Breast epithelium (tissue), 3 donors: ENCODE data around the gene MGAT3.

Source experiments
- POLR2AphosphoS5 ChIP-seq, 3 donors: sonication (generic); formaldehyde crosslinking; IDR thresholded peaks; one replicate each; pipeline ENCODE4 v1.6.1; 2017; ENCODE audit warnings: antibody characterized with exemption in 3 of 3
- TF ChIP-seq, protein P1 (sequence below), 3 donors: fragments of 450-650 bp; IDR thresholded peaks; one replicate each; pipeline ENCODE4 v1.5.1; 2016 to 2017; ENCODE audit warnings: antibody characterized with exemption in 3 of 3, mild to moderate bottlenecking in 3 of 3, moderate library complexity in 3 of 3

DNA sequence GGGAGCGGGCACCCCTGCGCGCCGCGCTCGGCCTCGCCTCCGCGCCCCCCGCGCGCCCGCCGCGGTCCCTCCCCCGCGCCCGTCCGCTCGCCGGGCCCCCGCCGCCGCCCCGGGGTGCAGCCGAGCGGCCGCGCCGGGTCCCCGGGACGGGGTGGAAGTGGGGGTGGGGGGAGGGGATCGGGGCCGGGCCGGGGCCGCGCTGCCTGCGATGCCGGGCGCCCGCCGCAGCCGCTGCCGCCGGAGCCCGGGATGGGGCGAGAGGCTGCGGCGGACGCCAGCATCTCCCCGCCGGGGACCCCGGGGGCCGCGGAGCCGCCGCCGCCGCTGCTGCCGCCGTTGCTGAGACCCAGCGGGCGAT is 365 bp downstream of the MGAT3 start:
- TF ChIP-seq, protein P1, sequence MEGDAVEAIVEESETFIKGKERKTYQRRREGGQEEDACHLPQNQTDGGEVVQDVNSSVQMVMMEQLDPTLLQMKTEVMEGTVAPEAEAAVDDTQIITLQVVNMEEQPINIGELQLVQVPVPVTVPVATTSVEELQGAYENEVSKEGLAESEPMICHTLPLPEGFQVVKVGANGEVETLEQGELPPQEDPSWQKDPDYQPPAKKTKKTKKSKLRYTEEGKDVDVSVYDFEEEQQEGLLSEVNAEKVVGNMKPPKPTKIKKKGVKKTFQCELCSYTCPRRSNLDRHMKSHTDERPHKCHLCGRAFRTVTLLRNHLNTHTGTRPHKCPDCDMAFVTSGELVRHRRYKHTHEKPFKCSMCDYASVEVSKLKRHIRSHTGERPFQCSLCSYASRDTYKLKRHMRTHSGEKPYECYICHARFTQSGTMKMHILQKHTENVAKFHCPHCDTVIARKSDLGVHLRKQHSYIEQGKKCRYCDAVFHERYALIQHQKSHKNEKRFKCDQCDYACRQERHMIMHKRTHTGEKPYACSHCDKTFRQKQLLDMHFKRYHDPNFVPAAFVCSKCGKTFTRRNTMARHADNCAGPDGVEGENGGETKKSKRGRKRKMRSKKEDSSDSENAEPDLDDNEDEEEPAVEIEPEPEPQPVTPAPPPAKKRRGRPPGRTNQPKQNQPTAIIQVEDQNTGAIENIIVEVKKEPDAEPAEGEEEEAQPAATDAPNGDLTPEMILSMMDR (IDR thresholded peaks at IDR 0.05), result no peak
- no peak for TF ChIP-seq POLR2AphosphoS5 (IDR thresholded peaks at IDR 0.05)
